DOHH2 (cell line): Measurements from ENCODE around the gene TNFSF15.

Experiments
- H3F3A ChIP-seq: fragments of 200-600 bp; sonication (generic), shearing (Covaris generic); 2 replicates; pipeline ENCODE4 v1.6.0; 2016; ENCODE audit warnings: antibody characterized with exemption, mild to moderate bottlenecking; ENCODE audit not compliant: control insufficient read depth, insufficient read depth
- H3K27ac ChIP-seq: fragments of 200-600 bp; sonication (generic); 2 replicates; pipeline ENCODE4 v1.5.1; 2014; ENCODE audit warnings: low read depth, mild to moderate bottlenecking, low read length, moderate library complexity
- H3K27me3 ChIP-seq: fragments of 200-600 bp; sonication (generic); 2 replicates; pipeline ENCODE4 v1.6.1; 2014; ENCODE audit warnings: mild to moderate bottlenecking, low read length, mixed read lengths; ENCODE audit not compliant: control insufficient read depth
- H3K36me3 ChIP-seq: fragments of 200-600 bp; sonication (generic); 2 replicates; pipeline ENCODE4 v1.6.1; 2014; ENCODE audit warnings: mild to moderate bottlenecking, low read length, moderate library complexity, mixed read lengths; ENCODE audit not compliant: control insufficient read depth
- H3K4me1 ChIP-seq: fragments of 200-600 bp; sonication (generic); 2 replicates; pipeline ENCODE4 v1.6.1; 2014; ENCODE audit warnings: mild to moderate bottlenecking, low read length, mixed read lengths; ENCODE audit not compliant: control insufficient read depth
- H3K4me2 ChIP-seq: fragments of 200-600 bp; sonication (generic); 2 replicates; pipeline ENCODE4 v1.6.0; 2014; ENCODE audit warnings: mild to moderate bottlenecking, low read length, moderate library complexity
- H3K4me3 ChIP-seq: fragments of 200-600 bp; sonication (generic); 2 replicates; pipeline ENCODE4 v1.5.1; 2014; ENCODE audit warnings: mild to moderate bottlenecking, low read length, mixed read lengths
- H3K79me2 ChIP-seq: fragments of 200-600 bp; sonication (generic); 2 replicates; pipeline ENCODE4 v1.6.1; 2014; ENCODE audit warnings: mild to moderate bottlenecking, low read length, mixed read lengths; ENCODE audit not compliant: control insufficient read depth
- H3K9me2 ChIP-seq: fragments of 200-600 bp; sonication (generic); replicated peaks from 2 replicates; pipeline ENCODE4 v1.6.1; 2014; ENCODE audit warnings: mild to moderate bottlenecking, low read length, mixed read lengths; ENCODE audit not compliant: control insufficient read depth
- H3K9me3 ChIP-seq: fragments of 200-600 bp; sonication (generic); 2 replicates; pipeline ENCODE4 v1.6.1; 2014; ENCODE audit warnings: antibody characterized with exemption, low read length, mixed read lengths; ENCODE audit not compliant: control insufficient read depth, insufficient read depth
- H4K20me1 ChIP-seq: fragments of 200-600 bp; sonication (generic); 2 replicates; pipeline ENCODE4 v1.6.0; 2014; ENCODE audit warnings: low read depth, mild to moderate bottlenecking, antibody characterized with exemption, low read length, moderate library complexity; ENCODE audit not compliant: control insufficient read depth, insufficient read depth
- CTCF ChIP-seq: fragments of 200-600 bp; sonication (generic); IDR thresholded peaks from one replicate; pipeline ENCODE4 v1.5.1; 2014; ENCODE audit warnings: antibody characterized with exemption, mild to moderate bottlenecking, low read depth, low read length; ENCODE audit not compliant: poor library complexity, severe bottlenecking
- EZH2phosphoT487 ChIP-seq: fragments of 200-600 bp; sonication (generic); IDR thresholded peaks from 2 replicates; pipeline ENCODE4 v1.6.1; 2017; ENCODE audit warnings: borderline replicate concordance, mild to moderate bottlenecking, antibody characterized with exemption, low read length, moderate library complexity, mixed read lengths

Gene TNFSF15

GRCh38 chr9:114756920-114757319, 48.9 kb downstream of the TNFSF15 start:
- H3K9me2 ChIP-seq, result no peaks in the 10 kb centered on the region
- no peaks in the 10 kb centered on the region for H3K79me2 ChIP-seq
- no peaks in the 10 kb centered on the region for H3K9me3 ChIP-seq
- no peaks in the 10 kb centered on the region for H3F3A ChIP-seq
- no peaks in the 10 kb centered on the region for H3K36me3 ChIP-seq
- H3K4me3 ChIP-seq, result no peak overlapping the region
- TF ChIP-seq EZH2phosphoT487, result no peak
- no peak for TF ChIP-seq CTCF
- no peak overlapping the region for H3K4me2 ChIP-seq
- H4K20me1 ChIP-seq, result no peaks in the 10 kb centered on the region
- peaks cover 14% of the 10 kb centered on the region for H3K27me3 ChIP-seq
- no peak overlapping the region for H3K27ac ChIP-seq
- no peaks in the 10 kb centered on the region for H3K4me1 ChIP-seq

GRCh38 chr9:114754581-114754980, 51.3 kb downstream of the TNFSF15 start:
- H3K9me2 ChIP-seq, result no peaks in the 10 kb centered on the region

GRCh38 chr9:114746591-114747346, 59.1 kb downstream of the TNFSF15 start:
- no peak for TF ChIP-seq CTCF
- no peak for TF ChIP-seq EZH2phosphoT487
- Histone ChIP-seq H3K79me2 (no peaks in the 10 kb centered on the region), H3K9me3 (no peaks in the 10 kb centered on the region), H3F3A (no peaks in the 10 kb centered on the region), H3K4me1 (no peaks in the 10 kb centered on the region), H3K9me2 (no peaks in the 10 kb centered on the region), H3K27me3 (no peaks in the 10 kb centered on the region), H3K36me3 (no peaks in the 10 kb centered on the region), H3K4me2 (no peak overlapping the region), H3K27ac (no peak overlapping the region), H4K20me1 (no peaks in the 10 kb centered on the region), H3K4me3 (no peak overlapping the region)

More at GRCh38 chr9:114754581-114754980, 51.3 kb downstream of the TNFSF15 start:
- no peaks in the 10 kb centered on the region for H3K9me3 ChIP-seq
- no peaks in the 10 kb centered on the region for H3F3A ChIP-seq
- H3K4me1 ChIP-seq, result no peaks in the 10 kb centered on the region
- H4K20me1 ChIP-seq, result no peaks in the 10 kb centered on the region
- H3K4me2 ChIP-seq, result no peak overlapping the region
- H3K79me2 ChIP-seq, result no peaks in the 10 kb centered on the region
- H3K4me3 ChIP-seq, result no peak overlapping the region
- no peaks in the 10 kb centered on the region for H3K36me3 ChIP-seq
- TF ChIP-seq EZH2phosphoT487 (no peak), CTCF (no peak)
- 0 out of 2 replicates have a peak, but pooled peaks cover 3% of the 10 kb centered on the region for H3K27me3 ChIP-seq
- H3K27ac ChIP-seq, result no peak overlapping the region
